Left lung (tissue), 10 donors: Measurements from ENCODE around the gene OLFM1. TPM values are rescaled to one million over a fixed set of nuclear protein-coding genes. Genes with fewer than 3 reads are reported as not detected.

ENCODE experiments used
- ATAC-seq: fragments of 200-7000 bp; cut with Tn5 transposase; one replicate; pipeline ENCODE4 v1.9.1; 2020; ENCODE audit warnings: moderate library complexity
- DNase-seq, 4 donors: peaks; one replicate each; pipeline ENCODE4 v3.0.0-alpha.2; 2013 to 2020
- H3K27ac ChIP-seq, 2 donors: fragments of 200-600 bp; sonication (generic) in 1 of 2; one replicate each; pipeline versions ENCODE4 v1.5.0 to v1.8.0; 2020 to 2021
- H3K27me3 ChIP-seq, 2 donors: fragments of 200-600 bp; sonication (generic) in 1 of 2; one replicate each; pipeline versions ENCODE4 v1.5.0 to v1.8.0; 2020 to 2021
- H3K36me3 ChIP-seq, 2 donors: fragments of 200-600 bp; sonication (generic) in 1 of 2; one replicate each; pipeline versions ENCODE4 v1.5.0 to v1.8.0; 2020 to 2021
- H3K4me1 ChIP-seq, 2 donors: fragments of 200-600 bp; one replicate each; pipeline ENCODE4 v1.8.0; 2021
- H3K4me3 ChIP-seq, 2 donors: fragments of 200-600 bp; sonication (generic) in 1 of 2; one replicate each; pipeline versions ENCODE4 v1.5.0 to v1.8.0; 2020 to 2021; ENCODE audit warnings: mild to moderate bottlenecking in 1 of 2
- H3K9me3 ChIP-seq, 2 donors: fragments of 200-600 bp; sonication (generic) in 1 of 2; one replicate each; pipeline versions ENCODE4 v1.5.0 to v1.8.0; 2020 to 2021
- intact Hi-C, 2 donors: fragments of 100-400 bp; cut with DNase I; formaldehyde crosslinking; loops; one replicate each; pipeline versions ENCODE4 v1.11.2 to v1.14.2; 2022
- polyA plus RNA-seq, 6 donors: library from polyadenylated mRNA; unstranded; fragments of 120-200 nt; gene quantifications; one replicate each; pipeline ENCODE4 v1.2.1, GENCODE V29; 2013; ENCODE audit not compliant: insufficient read length in 6 of 6
- total RNA-seq, 2 donors: library from RNA; stranded (reverse); fragmentation: NEBNext Ultra II Directional; extraction: Animal tissue kit (Norgen Biotek cat#: 25700); gene quantifications; one replicate each; pipeline ENCODE4 v1.2.1, GENCODE V29; 2021
- TF ChIP-seq, protein P1 (sequence below), 2 donors: fragments of 200-600 bp; sonication (generic) in 1 of 2; IDR thresholded peaks; one replicate each; pipeline versions ENCODE4 v1.5.0 to v1.8.0; 2021; ENCODE audit warnings: antibody characterized with exemption in 2 of 2
- donor health status: DM: no; HTN: yes; CAD: no.
- donor health status: DM: no; HTN: no; CAD: no.

Gene OLFM1
- total and polyA plus RNA-seq, 8 donors, result 6.8 to 21.5 (median 14.3) TPM

DNA sequence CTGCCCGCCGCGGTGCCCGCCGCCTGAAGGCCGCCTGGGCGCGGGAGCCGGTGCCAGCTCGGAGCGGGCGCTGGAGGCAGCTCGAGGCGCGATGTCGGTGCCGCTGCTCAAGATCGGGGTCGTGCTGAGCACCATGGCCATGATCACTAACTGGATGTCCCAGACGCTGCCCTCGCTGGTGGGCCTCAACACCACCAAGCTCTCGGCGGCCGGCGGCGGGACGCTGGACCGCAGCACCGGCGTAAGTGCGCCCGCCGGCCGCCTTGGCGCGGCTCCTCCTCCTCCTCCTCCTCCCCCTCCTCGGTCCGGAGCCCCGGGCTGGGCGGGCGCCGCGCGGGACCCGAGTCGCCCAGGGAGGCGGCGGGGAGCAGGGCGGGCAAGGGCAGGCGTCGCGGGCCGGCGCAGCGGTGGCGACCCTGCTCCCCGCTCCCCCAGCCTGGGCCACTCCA is 455 bp downstream of the OLFM1 start:
- Histone ChIP-seq H3K27ac (no peak overlapping the region), H3K4me3 (peak overlapping the region; percentile 9 to 29), H3K36me3 (no peaks in the 10 kb centered on the region), H3K4me1 (peaks cover 0 to 22% of the 10 kb centered on the region in 2 donors), H3K9me3 (no peaks in the 10 kb centered on the region), H3K27me3 (peaks cover 27 to 89% of the 10 kb centered on the region in 2 donors)
- TF ChIP-seq, protein P1, sequence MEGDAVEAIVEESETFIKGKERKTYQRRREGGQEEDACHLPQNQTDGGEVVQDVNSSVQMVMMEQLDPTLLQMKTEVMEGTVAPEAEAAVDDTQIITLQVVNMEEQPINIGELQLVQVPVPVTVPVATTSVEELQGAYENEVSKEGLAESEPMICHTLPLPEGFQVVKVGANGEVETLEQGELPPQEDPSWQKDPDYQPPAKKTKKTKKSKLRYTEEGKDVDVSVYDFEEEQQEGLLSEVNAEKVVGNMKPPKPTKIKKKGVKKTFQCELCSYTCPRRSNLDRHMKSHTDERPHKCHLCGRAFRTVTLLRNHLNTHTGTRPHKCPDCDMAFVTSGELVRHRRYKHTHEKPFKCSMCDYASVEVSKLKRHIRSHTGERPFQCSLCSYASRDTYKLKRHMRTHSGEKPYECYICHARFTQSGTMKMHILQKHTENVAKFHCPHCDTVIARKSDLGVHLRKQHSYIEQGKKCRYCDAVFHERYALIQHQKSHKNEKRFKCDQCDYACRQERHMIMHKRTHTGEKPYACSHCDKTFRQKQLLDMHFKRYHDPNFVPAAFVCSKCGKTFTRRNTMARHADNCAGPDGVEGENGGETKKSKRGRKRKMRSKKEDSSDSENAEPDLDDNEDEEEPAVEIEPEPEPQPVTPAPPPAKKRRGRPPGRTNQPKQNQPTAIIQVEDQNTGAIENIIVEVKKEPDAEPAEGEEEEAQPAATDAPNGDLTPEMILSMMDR (IDR thresholded peaks at IDR 0.05), result no peak
- intact Hi-C loops, result loop anchor here in 1 of 2 donors (2.0 to 5.0 kb wide), 2 partner anchors 255 to 324 kb away; no protein-coding TSS in a partner anchor
- ATAC-seq, result no peak
- peak in 1 of 4 donors; percentile 68 for DNase-seq

DNA sequence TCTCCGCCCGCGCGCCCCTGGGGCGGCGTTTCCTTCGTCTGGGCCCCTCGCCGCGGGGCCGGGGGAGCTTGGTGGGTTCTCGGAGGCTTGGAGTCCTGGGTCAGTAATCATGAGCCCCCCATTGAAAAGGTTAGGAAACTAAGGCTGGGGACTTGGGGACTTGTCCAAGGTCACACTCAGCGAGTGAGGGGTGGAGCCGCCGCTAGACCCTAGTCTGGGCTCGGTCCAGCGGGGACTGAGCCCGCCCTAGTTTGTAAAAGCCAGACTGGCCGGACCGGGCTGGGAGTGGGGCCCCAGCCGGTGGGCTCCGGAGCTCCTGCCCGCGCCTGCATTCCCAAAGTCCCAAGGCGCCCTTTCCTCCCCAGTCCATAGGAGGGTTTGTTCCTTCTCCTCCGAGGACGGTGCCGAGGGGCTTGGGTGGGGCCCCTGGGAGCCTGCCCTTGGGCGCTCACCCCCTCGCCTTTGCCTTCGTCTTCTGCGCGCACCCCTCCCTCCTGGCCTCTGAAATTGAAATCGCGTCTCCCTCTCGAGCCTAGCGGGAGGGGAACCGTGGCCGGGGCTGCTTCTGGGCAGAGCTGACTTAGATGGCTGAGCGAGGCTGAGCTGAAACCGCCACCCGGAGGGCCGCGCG is 995 bp downstream of the OLFM1 start:
- no peak overlapping the region for H3K27ac ChIP-seq
- H3K4me1 ChIP-seq, result peaks cover 0 to 22% of the 10 kb centered on the region in 2 donors
- DNase-seq (peak in 1 of 4 donors; percentile 69), ATAC-seq (no peak)
- H3K27me3 ChIP-seq, result peaks cover 27 to 89% of the 10 kb centered on the region in 2 donors
- peak overlapping the region; percentile 9 to 29 for H3K4me3 ChIP-seq
- no peaks in the 10 kb centered on the region for H3K9me3 ChIP-seq
- TF ChIP-seq, protein P1 (IDR thresholded peaks at IDR 0.05), result no peak
- no peaks in the 10 kb centered on the region for H3K36me3 ChIP-seq
- intact Hi-C loops, result loop anchor here in 1 of 2 donors (5.0 kb wide), 1 partner anchor 324 kb away; no protein-coding TSS in a partner anchor

DNA sequence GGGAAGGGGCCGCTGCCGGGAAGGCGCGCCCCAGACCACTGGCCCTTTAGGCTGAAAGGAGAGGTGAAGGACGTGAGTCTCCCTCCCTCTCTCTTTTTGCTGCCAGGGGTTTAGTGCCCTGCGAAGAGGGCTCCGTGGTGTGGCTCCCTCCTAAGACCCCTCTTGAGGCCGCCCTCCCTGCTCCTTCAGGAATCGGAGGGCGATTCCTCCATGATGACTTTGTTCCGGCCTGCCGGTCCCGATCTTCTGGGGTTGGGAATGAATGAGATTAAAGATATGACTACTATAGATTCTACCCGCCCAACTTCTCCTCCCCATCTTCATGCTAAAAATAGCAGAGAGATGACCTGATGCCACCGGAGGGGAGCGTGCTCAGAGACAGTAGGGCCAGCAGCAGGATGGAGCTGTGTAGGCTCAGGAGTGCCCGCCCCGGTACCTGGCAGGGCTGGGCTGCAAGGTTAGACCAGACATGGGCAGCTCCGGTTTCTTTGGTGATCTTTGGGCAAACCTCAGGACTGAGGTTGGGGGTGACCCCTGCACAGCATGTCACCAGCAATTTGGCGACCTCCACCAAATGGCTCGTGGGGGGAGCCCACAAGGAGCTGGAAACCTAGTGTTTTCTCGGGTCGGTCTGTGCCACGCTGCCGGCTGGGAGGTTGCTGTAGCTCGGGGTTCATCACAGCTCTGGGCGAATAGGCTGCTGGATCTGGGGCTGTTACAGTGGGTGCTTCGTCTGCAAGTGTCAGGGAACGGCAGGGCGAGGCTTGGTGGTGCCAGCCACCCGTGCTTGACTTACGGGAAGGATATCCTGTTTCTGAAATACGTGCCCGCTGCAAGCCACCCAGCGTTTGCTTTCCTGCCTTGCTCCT is 1.7 kb downstream of the OLFM1 start:
- ATAC-seq (no peak), DNase-seq (peak in 1 of 4 donors; percentile 55)
- peaks cover 27 to 82% of the 10 kb centered on the region in 2 donors for H3K27me3 ChIP-seq
- intact Hi-C loops, result loop anchor here in 1 of 2 donors (5.0 kb wide), 1 partner anchor 323 kb away; no protein-coding TSS in a partner anchor
- H3K4me1 ChIP-seq, result peaks cover 0 to 22% of the 10 kb centered on the region in 2 donors
- H3K27ac ChIP-seq, result no peak overlapping the region
- H3K36me3 ChIP-seq, result no peaks in the 10 kb centered on the region
- peak overlapping the region in 1 of 2 donors; percentile 29 for H3K4me3 ChIP-seq
- no peaks in the 10 kb centered on the region for H3K9me3 ChIP-seq
- TF ChIP-seq, protein P1 (IDR thresholded peaks at IDR 0.05), result no peak

DNA sequence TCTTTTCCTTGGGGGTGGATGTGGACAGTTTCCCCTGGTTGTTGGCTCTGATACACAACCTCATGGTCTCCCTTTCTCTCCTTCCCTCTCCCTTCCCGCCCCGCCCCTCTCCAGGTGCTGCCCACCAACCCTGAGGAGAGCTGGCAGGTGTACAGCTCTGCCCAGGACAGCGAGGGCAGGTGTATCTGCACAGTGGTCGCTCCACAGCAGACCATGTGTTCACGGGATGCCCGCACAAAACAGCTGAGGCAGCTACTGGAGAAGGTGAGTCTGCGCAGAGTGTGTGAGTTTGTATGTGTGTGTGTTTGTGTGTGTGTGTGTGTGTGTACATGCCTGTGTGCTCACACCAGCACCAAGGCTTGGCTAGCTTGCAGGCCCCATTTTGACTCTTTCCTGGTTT is 2.6 kb downstream of the OLFM1 start:
- no peaks in the 10 kb centered on the region for H3K9me3 ChIP-seq
- intact Hi-C loops, result no loop called here
- peak in 1 of 4 donors; percentile 25 for DNase-seq

More for the DNA sequence above, 2.6 kb downstream of the OLFM1 start:
- Histone ChIP-seq H3K27ac (no peak overlapping the region), H3K4me1 (peaks cover 0 to 17% of the 10 kb centered on the region in 2 donors), H3K36me3 (no peaks in the 10 kb centered on the region), H3K27me3 (peaks cover 27 to 73% of the 10 kb centered on the region in 2 donors), H3K4me3 (no peak overlapping the region)
- ATAC-seq, result no peak
- TF ChIP-seq, protein P1 (IDR thresholded peaks at IDR 0.05), result no peak
